Gastrocnemius medialis (tissue), 4 donors: ENCODE results near the gene E2F8.

Experiments used
- POLR2A ChIP-seq, 2 donors: fragments of 450-650 bp; IDR thresholded peaks; one replicate each; pipeline ENCODE4 v1.6.1; 2017; ENCODE audit warnings: antibody characterized with exemption in 2 of 2, mild to moderate bottlenecking in 2 of 2, moderate library complexity in 2 of 2
- TF ChIP-seq, protein P1 (sequence below), 5 experiments: fragments of 450-650 bp in 3 of 5; fragments of 200-600 bp in 2 of 5; sonication (generic) in 2 of 5; IDR thresholded peaks in 4 of 5; conservative IDR thresholded peaks in 1 of 5; 1 replicate in 4 of 5; 2 replicates in 1 of 5; pipeline ENCODE4 v1.5.1; 2016 to 2019; ENCODE audit warnings: antibody characterized with exemption in 5 of 5, mild to moderate bottlenecking in 3 of 5, moderate library complexity in 3 of 5

- TF ChIP-seq, protein P1, sequence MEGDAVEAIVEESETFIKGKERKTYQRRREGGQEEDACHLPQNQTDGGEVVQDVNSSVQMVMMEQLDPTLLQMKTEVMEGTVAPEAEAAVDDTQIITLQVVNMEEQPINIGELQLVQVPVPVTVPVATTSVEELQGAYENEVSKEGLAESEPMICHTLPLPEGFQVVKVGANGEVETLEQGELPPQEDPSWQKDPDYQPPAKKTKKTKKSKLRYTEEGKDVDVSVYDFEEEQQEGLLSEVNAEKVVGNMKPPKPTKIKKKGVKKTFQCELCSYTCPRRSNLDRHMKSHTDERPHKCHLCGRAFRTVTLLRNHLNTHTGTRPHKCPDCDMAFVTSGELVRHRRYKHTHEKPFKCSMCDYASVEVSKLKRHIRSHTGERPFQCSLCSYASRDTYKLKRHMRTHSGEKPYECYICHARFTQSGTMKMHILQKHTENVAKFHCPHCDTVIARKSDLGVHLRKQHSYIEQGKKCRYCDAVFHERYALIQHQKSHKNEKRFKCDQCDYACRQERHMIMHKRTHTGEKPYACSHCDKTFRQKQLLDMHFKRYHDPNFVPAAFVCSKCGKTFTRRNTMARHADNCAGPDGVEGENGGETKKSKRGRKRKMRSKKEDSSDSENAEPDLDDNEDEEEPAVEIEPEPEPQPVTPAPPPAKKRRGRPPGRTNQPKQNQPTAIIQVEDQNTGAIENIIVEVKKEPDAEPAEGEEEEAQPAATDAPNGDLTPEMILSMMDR (IDR thresholded peaks at IDR 0.05 in 4 of 5, conservative IDR thresholded peaks at IDR 0.05 in 1 of 5): no peak
- TF ChIP-seq POLR2A (IDR thresholded peaks at IDR 0.05): no peak
These were observed 40.8 kb upstream of the E2F8 start for GRCh38 chr11:19281555-19281954.
